ENCODE results near the gene MEIS1. TPM values are rescaled to one million over a fixed set of nuclear protein-coding genes. Genes with fewer than 3 reads are reported as not detected.

MEIS1 gene
- total RNA-seq, 4 donors from 2014 or later, result 25.9 to 129 (median 28.8) TPM

DNA sequence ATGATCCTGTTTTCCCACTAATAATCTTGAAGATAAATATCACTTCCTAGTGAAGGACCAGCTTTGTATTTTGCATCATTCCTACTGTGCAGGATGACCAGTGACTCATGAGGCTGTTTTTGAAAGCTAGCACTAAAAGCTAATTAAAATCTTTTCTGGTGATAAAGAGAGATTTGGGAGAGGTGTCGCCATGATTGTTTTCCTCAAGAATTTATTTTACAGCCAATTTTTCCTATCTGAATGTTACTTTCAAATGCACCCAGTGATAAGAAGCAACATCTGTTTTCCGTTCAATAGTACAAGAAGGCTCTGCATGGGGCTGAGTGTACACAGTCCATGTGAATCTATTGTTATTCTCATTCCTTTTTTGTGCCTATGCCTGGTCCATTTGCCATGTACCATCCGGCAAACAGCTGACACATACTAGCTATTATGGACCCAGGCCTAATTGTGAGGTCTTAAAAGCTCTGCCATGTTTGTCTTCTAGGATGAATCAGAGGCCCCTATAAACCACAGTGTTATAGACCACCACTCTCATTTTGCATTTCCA lies 28.4 kb downstream of the MEIS1 start:
- no peaks in the 10 kb centered on the region for H3K36me3 ChIP-seq
- TF ChIP-seq EP300 (IDR thresholded peaks at IDR 0.05; ENCODE audit: low read depth) (no peak), CTCF (IDR thresholded peaks at IDR 0.05) (no peak)
- intact Hi-C loops (cut with DNase I; ENCODE audit: low total_unique reads), result no loop called here
- H3K27me3 ChIP-seq, result no peaks in the 10 kb centered on the region
- H3K27ac ChIP-seq, result peak overlapping the region; percentile 10 to 30 (median 22)
- H3K4me1 ChIP-seq, result peaks cover 12 to 68% (median 24%) of the 10 kb centered on the region in 4 donors
- WGBS, 2 donors (ENCODE audit: low coverage in 1 of 2), result 70 to 77% methylated on average over 3 of the region's 3 CpGs
- no peak overlapping the region for H3K4me3 ChIP-seq
- in situ Hi-C loops (cut with MboI; ENCODE audit: low pct_ligation_motif_present in 1 of 4, low pct_unique_long_range_greater_than_20kb in 1 of 4, low sequenced_read_pairs in 3 of 4), result no loop called here
- DNase-seq, result no peak
- no peaks in the 10 kb centered on the region for H3K9me3 ChIP-seq

- peaks cover 14 to 81% (median 24%) of the 10 kb centered on the region in 4 donors for H3K4me1 ChIP-seq
- in situ Hi-C loops (cut with MboI; ENCODE audit: low pct_ligation_motif_present in 1 of 4, low pct_unique_long_range_greater_than_20kb in 1 of 4, low sequenced_read_pairs in 3 of 4), result no loop called here
Observed at GRCh38 chr2:66464930-66465637, 30.2 kb downstream of the MEIS1 start.

GRCh38 chr2:66466433-66466832 lies 31.5 kb downstream of the MEIS1 start:
- Histone ChIP-seq H3K4me1 (peaks cover 14 to 88% (median 26%) of the 10 kb centered on the region in 4 donors), H3K27ac (peak overlapping the region in 3 of 4 donors; percentile 28 to 53 (median 37)), H3K9me3 (no peaks in the 10 kb centered on the region), H3K4me3 (no peak overlapping the region), H3K27me3 (no peaks in the 10 kb centered on the region), H3K36me3 (no peaks in the 10 kb centered on the region)
- intact Hi-C loops (cut with DNase I; ENCODE audit: low total_unique reads) (no loop called here), in situ Hi-C loops (cut with MboI; ENCODE audit: low pct_ligation_motif_present in 1 of 4, low pct_unique_long_range_greater_than_20kb in 1 of 4, low sequenced_read_pairs in 3 of 4) (no loop called here)
- TF ChIP-seq CTCF (IDR thresholded peaks at IDR 0.05) (no peak), POLR2A (IDR thresholded peaks at IDR 0.05) (no peak), POLR2AphosphoS5 (IDR thresholded peaks at IDR 0.05) (no peak), EP300 (IDR thresholded peaks at IDR 0.05; ENCODE audit: low read depth) (no peak)
- WGBS, 2 donors (ENCODE audit: low coverage in 1 of 2), result 53 to 60% methylated on average over 2 of the region's 2 CpGs
- no peak for DNase-seq

More at GRCh38 chr2:66464930-66465637, 30.2 kb downstream of the MEIS1 start:
- H3K9me3 ChIP-seq, result no peaks in the 10 kb centered on the region
- intact Hi-C loops (cut with DNase I; ENCODE audit: low total_unique reads), result no loop called here
- H3K36me3 ChIP-seq, result no peaks in the 10 kb centered on the region
- 44 to 51% methylated on average over 4 of the region's 4 CpGs for whole genome bisulfite sequencing, 2 donors (ENCODE audit: low coverage in 1 of 2)
- no peaks in the 10 kb centered on the region for H3K27me3 ChIP-seq
- peak overlapping the region; percentile 10 to 53 (median 29) for H3K27ac ChIP-seq
- no peak for DNase-seq
- H3K4me3 ChIP-seq, result no peak overlapping the region
- TF ChIP-seq POLR2A (IDR thresholded peaks at IDR 0.05) (no peak), CTCF (IDR thresholded peaks at IDR 0.05) (no peak), POLR2AphosphoS5 (IDR thresholded peaks at IDR 0.05) (no peak), EP300 (IDR thresholded peaks at IDR 0.05; ENCODE audit: low read depth) (no peak)

DNA sequence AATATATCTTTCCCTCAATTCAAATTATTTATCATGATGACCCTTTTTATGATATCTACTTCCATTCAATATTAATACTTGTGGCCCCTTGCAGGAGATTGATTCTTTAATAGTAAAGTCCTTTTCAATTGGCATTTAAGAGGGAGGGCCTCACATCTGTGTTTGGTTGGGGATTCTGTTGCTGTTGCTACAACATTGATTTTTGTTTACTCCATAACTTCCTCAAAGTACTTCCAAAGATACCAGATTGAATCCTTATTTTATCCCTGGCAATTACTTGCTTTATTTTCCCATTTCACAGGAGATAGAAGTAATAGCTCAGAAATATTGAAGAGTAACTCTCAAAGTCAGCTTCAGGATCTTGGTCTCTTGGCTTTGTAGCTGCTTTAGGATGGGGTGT lies 32.8 kb downstream of the MEIS1 start:
- TF ChIP-seq POLR2A (IDR thresholded peaks at IDR 0.05) (no peak), CTCF (IDR thresholded peaks at IDR 0.05) (no peak), POLR2AphosphoS5 (IDR thresholded peaks at IDR 0.05) (no peak), EP300 (IDR thresholded peaks at IDR 0.05; ENCODE audit: low read depth) (no peak)
- intact Hi-C loops (cut with DNase I; ENCODE audit: low total_unique reads) (no loop called here), in situ Hi-C loops (cut with MboI; ENCODE audit: low pct_ligation_motif_present in 1 of 4, low pct_unique_long_range_greater_than_20kb in 1 of 4, low sequenced_read_pairs in 3 of 4) (no loop called here)
- peaks cover 14 to 75% (median 23%) of the 10 kb centered on the region in 4 donors for H3K4me1 ChIP-seq
- no peaks in the 10 kb centered on the region for H3K9me3 ChIP-seq
- H3K36me3 ChIP-seq, result no peaks in the 10 kb centered on the region
- H3K4me3 ChIP-seq, result no peak overlapping the region
- no peak for DNase-seq
- no peaks in the 10 kb centered on the region for H3K27me3 ChIP-seq
- peak overlapping the region; percentile 24 to 53 (median 40) for H3K27ac ChIP-seq

All from transverse colon (tissue), 4 donors.